HL-60 (cell line): ENCODE measurements around the gene PTPRN2.
"Not testable (repeated sequence)": the region's sequence is repeated elsewhere in the genome, so short reads cannot be mapped to it uniquely, and the experiment has no call there.

Experiments
- DNase-seq, 2 experiments: peaks; one replicate each; pipeline ENCODE4 v3.0.0-alpha.2; 2010 to 2020; ENCODE audit warnings: low read depth in 1 of 2, low spot score in 1 of 2
- H3K27ac ChIP-seq: fragments of 250-450 bp; sonication (Bioruptor Pico); replicated peaks from 2 replicates; pipeline ENCODE4 v1.5.1; 2020; ENCODE audit warnings: mild to moderate bottlenecking, moderate library complexity
- H3K27me3 ChIP-seq: fragments of 250-450 bp; sonication (Bioruptor Pico); 2 replicates; pipeline ENCODE4 v1.5.1; 2021; ENCODE audit warnings: mild to moderate bottlenecking, moderate library complexity; ENCODE audit not compliant: insufficient read depth, poor library complexity, severe bottlenecking
- H3K4me3 ChIP-seq: replicated peaks from 2 replicates; pipeline ENCODE4 v1.5.1; 2011; ENCODE audit warnings: mild to moderate bottlenecking, control low read depth, low read length; ENCODE audit not compliant: insufficient read depth
- GABPA ChIP-seq: IDR thresholded peaks from 2 replicates; pipeline ENCODE4 v1.6.1; 2012; ENCODE audit warnings: low read depth
- POLR2AphosphoS5 ChIP-seq: IDR thresholded peaks from 2 replicates; pipeline ENCODE4 v1.6.1; 2012; ENCODE audit warnings: low read depth
- SPI1 ChIP-seq: IDR thresholded peaks from 2 replicates; pipeline ENCODE4 v1.6.1; 2012; ENCODE audit warnings: low read depth, mild to moderate bottlenecking, borderline replicate concordance
- TF ChIP-seq, protein P1 (sequence below): IDR thresholded peaks from one replicate; pipeline ENCODE4 v1.5.1; 2011; ENCODE audit warnings: low read length, control low read depth, inconsistent platforms; ENCODE audit not compliant: insufficient read depth
- TF ChIP-seq, protein P2 (sequence below): IDR thresholded peaks from 2 replicates; pipeline ENCODE4 v1.6.1; 2012; ENCODE audit warnings: low read depth; ENCODE audit not compliant: insufficient replicate concordance

Gene PTPRN2

DNA sequence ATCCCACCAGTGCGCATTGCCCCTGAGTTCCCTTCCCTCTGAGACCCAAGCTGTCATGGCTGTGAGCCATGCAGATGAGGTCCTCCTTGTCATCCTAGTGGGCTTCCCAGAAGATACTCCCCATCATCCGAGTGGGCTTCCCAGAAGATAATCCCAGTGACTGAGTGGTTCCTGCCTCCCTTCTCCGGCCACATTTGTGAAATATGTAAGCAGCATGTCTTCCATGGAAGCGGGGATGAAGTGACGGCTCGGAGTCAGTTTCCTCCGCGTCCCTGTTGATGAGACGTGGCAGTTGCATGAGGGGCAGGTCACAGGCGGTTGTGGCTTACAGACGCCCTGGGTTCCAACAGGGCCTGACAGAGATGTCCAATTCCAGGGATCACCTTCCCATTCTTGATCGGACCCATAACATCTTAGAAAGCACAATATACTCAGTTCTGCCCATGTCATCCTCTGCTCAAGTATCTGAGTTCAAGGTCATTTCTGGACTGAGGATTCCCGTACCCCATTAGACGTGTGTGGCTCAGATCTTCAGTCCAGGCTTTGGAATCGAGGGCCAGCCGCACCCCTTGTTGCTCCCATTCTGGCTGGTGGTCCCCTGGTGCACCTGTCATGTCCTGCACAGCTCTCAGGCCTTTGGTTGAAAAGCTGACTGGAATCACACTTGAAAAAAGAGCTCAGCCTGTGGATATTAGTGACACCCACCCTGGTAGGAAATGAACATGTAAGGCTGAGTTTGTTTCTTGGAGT is 166.9 kb downstream of the PTPRN2 start:
- DNase-seq: no peak
- no peaks in the 10 kb centered on the region for H3K27me3 ChIP-seq
- TF ChIP-seq, protein P1, sequence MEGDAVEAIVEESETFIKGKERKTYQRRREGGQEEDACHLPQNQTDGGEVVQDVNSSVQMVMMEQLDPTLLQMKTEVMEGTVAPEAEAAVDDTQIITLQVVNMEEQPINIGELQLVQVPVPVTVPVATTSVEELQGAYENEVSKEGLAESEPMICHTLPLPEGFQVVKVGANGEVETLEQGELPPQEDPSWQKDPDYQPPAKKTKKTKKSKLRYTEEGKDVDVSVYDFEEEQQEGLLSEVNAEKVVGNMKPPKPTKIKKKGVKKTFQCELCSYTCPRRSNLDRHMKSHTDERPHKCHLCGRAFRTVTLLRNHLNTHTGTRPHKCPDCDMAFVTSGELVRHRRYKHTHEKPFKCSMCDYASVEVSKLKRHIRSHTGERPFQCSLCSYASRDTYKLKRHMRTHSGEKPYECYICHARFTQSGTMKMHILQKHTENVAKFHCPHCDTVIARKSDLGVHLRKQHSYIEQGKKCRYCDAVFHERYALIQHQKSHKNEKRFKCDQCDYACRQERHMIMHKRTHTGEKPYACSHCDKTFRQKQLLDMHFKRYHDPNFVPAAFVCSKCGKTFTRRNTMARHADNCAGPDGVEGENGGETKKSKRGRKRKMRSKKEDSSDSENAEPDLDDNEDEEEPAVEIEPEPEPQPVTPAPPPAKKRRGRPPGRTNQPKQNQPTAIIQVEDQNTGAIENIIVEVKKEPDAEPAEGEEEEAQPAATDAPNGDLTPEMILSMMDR: no peak
- TF ChIP-seq, protein P2, sequence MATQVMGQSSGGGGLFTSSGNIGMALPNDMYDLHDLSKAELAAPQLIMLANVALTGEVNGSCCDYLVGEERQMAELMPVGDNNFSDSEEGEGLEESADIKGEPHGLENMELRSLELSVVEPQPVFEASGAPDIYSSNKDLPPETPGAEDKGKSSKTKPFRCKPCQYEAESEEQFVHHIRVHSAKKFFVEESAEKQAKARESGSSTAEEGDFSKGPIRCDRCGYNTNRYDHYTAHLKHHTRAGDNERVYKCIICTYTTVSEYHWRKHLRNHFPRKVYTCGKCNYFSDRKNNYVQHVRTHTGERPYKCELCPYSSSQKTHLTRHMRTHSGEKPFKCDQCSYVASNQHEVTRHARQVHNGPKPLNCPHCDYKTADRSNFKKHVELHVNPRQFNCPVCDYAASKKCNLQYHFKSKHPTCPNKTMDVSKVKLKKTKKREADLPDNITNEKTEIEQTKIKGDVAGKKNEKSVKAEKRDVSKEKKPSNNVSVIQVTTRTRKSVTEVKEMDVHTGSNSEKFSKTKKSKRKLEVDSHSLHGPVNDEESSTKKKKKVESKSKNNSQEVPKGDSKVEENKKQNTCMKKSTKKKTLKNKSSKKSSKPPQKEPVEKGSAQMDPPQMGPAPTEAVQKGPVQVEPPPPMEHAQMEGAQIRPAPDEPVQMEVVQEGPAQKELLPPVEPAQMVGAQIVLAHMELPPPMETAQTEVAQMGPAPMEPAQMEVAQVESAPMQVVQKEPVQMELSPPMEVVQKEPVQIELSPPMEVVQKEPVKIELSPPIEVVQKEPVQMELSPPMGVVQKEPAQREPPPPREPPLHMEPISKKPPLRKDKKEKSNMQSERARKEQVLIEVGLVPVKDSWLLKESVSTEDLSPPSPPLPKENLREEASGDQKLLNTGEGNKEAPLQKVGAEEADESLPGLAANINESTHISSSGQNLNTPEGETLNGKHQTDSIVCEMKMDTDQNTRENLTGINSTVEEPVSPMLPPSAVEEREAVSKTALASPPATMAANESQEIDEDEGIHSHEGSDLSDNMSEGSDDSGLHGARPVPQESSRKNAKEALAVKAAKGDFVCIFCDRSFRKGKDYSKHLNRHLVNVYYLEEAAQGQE: no peak
- TF ChIP-seq POLR2AphosphoS5 (no peak), GABPA (no peak), SPI1 (no peak)

DNA sequence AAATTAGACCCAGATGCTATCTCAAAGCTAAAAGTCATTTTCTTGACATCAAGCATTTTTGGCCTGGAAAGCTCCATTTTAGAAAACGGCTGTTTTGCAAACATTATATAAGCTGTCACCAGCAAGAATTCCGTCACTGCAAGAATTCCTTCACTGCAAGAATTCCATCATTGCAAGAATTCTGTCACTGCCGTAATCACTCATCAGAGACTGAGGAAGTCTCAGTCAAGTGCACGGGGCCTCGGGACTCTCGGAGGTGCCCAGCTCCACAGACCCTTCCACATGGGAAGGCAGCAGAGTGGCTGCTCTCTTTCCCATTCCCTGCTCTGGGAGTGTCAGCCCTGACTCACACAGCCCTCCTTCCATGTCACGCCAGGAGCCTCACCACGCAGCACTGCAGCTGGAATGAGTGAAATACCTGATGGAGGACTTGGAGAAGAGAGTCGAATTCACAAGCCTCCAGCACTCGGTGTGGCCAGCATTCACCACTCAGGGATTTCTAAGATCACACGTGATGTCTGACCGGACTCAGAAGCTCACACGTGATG is 168.3 kb downstream of the PTPRN2 start:
- H3K27me3 ChIP-seq: no peaks in the 10 kb centered on the region
- no peak overlapping the region for H3K27ac ChIP-seq
- no peak overlapping the region for H3K4me3 ChIP-seq
- no peak for TF ChIP-seq POLR2AphosphoS5
- TF ChIP-seq GABPA: no peak
- TF ChIP-seq, protein P1: no peak
- no peak for TF ChIP-seq SPI1
- TF ChIP-seq, protein P2: no peak
- DNase-seq: no peak

More for the DNA sequence above, 166.9 kb downstream of the PTPRN2 start:
- Histone ChIP-seq H3K27ac (no peak overlapping the region), H3K4me3 (no peak overlapping the region)

DNA sequence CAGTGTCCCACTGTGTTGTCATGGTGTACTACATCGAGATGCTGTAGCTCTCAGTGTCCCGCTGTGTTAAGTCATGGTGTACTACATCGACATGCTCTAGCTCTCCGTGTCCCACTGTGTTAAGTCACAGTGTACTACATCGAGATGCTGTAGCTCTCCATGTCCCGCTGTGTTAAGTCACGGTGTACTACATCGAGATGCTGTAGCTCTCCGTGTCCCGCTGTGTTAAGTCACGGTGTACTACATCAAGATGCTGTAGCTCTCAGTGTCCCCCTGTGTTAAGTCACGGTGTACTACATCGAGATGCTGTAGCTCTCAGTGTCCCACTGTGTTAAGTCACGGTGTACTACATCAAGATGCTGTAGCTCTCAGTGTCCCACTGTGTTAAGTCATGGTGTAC is 169.2 kb downstream of the PTPRN2 start:
- not testable (repeated sequence) for H3K27me3 ChIP-seq, H3K4me3 ChIP-seq, H3K27ac ChIP-seq, DNase-seq

DNA sequence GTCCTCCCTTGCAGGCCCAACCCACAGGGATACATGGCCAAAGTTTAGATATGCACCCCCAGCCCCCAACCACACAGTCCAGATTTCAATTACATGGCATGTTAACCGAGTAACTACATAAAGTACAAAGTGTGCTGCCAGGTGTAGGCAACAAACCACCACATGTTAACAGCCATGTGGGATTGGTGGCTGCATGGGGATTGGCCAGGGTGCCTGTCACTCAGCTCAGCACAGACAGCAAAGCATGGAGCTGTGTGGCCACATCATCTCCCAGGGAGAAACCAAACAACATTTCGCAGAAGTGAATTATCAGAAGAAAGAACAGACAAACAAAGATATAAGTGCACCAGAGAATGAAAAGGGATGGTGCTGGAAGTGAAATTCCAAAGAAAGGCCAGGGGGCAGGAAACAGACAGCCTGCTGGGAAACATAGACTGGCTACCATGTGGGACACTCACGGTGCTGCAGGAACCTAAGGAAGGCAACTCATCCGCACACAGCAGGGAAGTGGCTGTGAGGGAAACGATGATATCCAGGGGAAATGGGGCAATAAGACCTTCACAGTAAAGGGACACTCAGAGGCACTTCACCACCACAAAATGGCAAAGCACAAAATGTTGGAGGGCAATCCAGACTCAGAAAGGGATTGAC is 171.2 kb downstream of the PTPRN2 start:
- Histone ChIP-seq H3K27ac (no peak overlapping the region), H3K4me3 (no peak overlapping the region), H3K27me3 (no peaks in the 10 kb centered on the region)
- TF ChIP-seq SPI1 (no peak), POLR2AphosphoS5 (no peak), GABPA (no peak)
- TF ChIP-seq, protein P2: no peak
- TF ChIP-seq, protein P1: no peak
- DNase-seq: no peak
